GM21526 (cell line): ENCODE data around the gene EEF2KMT.
A peak's percentile ranks its signal among the peaks of the same experiment; 100 is the strongest.
"Not testable (repeated sequence)": the region's sequence is repeated elsewhere in the genome, so short reads cannot be mapped to it uniquely, and the experiment has no call there.

Source experiments
- ATAC-seq: cut with Tn5 transposase; IDR thresholded peaks from one replicate; pipeline ENCODE4 v1.9.1; 2021; ENCODE audit warnings: moderate library complexity; ENCODE audit not compliant: unreplicated experiment, low FRiP score

The EEF2KMT gene

GRCh38 chr16:5045499-5046115 lies 52.0 kb downstream of the EEF2KMT start:
- no peak for ATAC-seq

- not testable (repeated sequence) for ATAC-seq
Measured at GRCh38 chr16:5044581-5044980, 53.0 kb downstream of the EEF2KMT start.

DNA sequence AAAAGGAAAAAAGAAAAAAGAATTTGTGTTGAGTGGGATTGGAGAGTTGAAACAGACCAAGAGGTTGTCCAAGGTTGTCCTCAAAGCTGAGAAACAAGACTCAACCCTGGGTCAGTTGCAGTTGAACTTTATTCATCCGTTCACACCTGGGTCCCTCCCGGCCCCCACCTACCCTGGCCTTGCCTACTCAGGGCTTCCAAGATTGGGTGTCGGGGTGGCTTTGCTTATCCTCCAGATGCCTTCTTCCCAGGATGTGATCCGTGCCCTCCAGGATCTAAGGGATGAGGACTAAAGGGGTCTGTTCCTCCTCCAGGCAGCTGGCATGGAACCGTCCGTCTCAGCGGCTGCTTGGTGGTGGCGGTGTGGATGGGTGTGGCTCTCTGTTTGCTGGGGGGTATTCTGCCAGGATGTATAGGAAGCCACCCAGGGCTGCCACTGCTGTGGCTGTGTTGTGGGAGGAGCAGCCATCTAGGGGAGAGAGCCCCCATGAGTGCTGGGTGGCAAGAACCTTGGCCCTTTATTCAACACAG lies 53.5 kb downstream of the EEF2KMT start:
- no peak for ATAC-seq

DNA sequence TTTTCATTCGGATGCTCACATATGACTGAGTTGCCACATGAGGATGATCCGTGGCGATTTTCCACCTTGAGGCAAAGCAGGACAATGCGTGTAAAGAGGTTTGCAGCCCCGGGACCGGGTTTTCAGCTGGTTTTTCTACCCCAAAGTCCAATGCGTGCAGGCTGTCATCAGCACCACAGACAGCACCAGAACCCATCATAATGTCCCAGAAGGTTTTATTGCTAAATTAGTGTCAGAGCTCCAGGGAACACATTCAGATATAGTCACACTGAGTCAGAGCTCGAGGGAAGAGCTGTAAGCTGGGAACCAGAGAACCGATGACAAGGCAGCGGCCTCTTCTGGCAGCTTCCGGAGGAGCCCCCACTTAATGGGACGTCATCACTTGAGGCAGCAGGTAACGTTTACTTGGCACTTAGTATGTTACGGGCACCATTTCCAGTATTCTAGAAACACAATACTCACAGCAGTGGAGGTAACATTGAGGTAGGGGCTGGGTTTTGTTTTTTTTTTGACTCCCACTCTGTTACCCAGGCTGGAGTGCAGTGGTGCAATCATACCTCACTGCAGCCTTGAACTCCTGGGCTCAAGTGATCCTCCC lies 54.9 kb downstream of the EEF2KMT start:
- no peak for ATAC-seq

- ATAC-seq, result peak; percentile 58
Measured at GRCh38 chr16:5041600-5042133, 55.9 kb downstream of the EEF2KMT start.

- ATAC-seq, result no peak
Measured at GRCh38 chr16:5040451-5040850, 57.1 kb downstream of the EEF2KMT start.

- no peak for ATAC-seq
Measured at GRCh38 chr16:5036228-5037156, 61.1 kb downstream of the EEF2KMT start.

GRCh38 chr16:5035909-5036227 lies 61.7 kb downstream of the EEF2KMT start:
- ATAC-seq, result no peak
